ENCODE results near the gene LENG8. TPM values are rescaled to one million over a fixed set of nuclear protein-coding genes. Genes with fewer than 3 reads are reported as not detected.

The LENG8 gene
- total and polyA plus RNA-seq, 2 of the 13 experiments (the other 11 are each of a cell fraction or from before 2014, with no cell fraction given): 14.3 to 41.9 TPM

- peak; percentile 67 for TF ChIP-seq HIC2 (CRISPR knock-in tag; IDR thresholded peaks at IDR 0.05; ENCODE audit: low read depth)
- no peak; the same call in 1 of the 2 replicates for TF ChIP-seq ZNF225 (CRISPR knock-in tag; IDR thresholded peaks at IDR 0.05)
- TF ChIP-seq ZNF652 (CRISPR knock-in tag; IDR thresholded peaks at IDR 0.05; ENCODE audit: borderline replicate concordance, low read depth): no peak
- TF ChIP-seq ZNF318 (CRISPR knock-in tag; IDR thresholded peaks at IDR 0.05): peak; percentile 81; the same call in 1 of the 2 replicates
- TF ChIP-seq THAP11 (CRISPR knock-in tag; IDR thresholded peaks at IDR 0.05): no peak
- TF ChIP-seq BCL6 (CRISPR knock-in tag; IDR thresholded peaks at IDR 0.05): 0 out of 2 replicates have a peak, but pooled peaks have one; percentile 10
- no peak for TF ChIP-seq ZNF839 (CRISPR knock-in tag; IDR thresholded peaks at IDR 0.05; ENCODE audit: borderline replicate concordance)
- TF ChIP-seq MLLT10 (CRISPR knock-in tag; IDR thresholded peaks at IDR 0.05): no peak
- TF ChIP-seq ZNF496 (CRISPR knock-in tag; IDR thresholded peaks at IDR 0.05; ENCODE audit: insufficient replicate concordance): no peak
- no peak for TF ChIP-seq CBX2 (IDR thresholded peaks at IDR 0.05; ENCODE audit: low read depth, low read length)
- 0 out of 2 replicates have a peak, but pooled peaks have one; percentile 68 for TF ChIP-seq CBX2 (CRISPR knock-in tag; IDR thresholded peaks at IDR 0.05; ENCODE audit: low read depth)
- TF ChIP-seq ZNF674 (CRISPR knock-in tag; IDR thresholded peaks at IDR 0.05; ENCODE audit: low read depth): peak; percentile 86
- TF ChIP-seq ZNF354B (CRISPR knock-in tag; IDR thresholded peaks at IDR 0.05): no peak
- TF ChIP-seq RARG (CRISPR knock-in tag; IDR thresholded peaks at IDR 0.05; ENCODE audit: low read depth): no peak
- TF ChIP-seq DMAP1 (CRISPR knock-in tag; IDR thresholded peaks at IDR 0.05): peak; percentile 79
- TF ChIP-seq SETDB1 (CRISPR knock-in tag; IDR thresholded peaks at IDR 0.05; ENCODE audit: borderline replicate concordance): no peak
- 0 out of 2 replicates have a peak, but pooled peaks have one; percentile 64 for TF ChIP-seq ZSCAN5A (CRISPR knock-in tag; IDR thresholded peaks at IDR 0.05; ENCODE audit: borderline replicate concordance)
Observed at GRCh38 chr19:54462655-54463530, 13.9 kb downstream of the LENG8 start (continued).

All from HepG2 (cell line).